B cell (primary cell): ENCODE results near the gene GNG11. TPM values are rescaled to one million over a fixed set of nuclear protein-coding genes. Genes with fewer than 3 reads are reported as not detected.

Source experiments
- ATAC-seq: fragments of 200-7000 bp; cut with Tn5 transposase; one replicate; pipeline ENCODE4 v1.10.0; 2021; ENCODE audit warnings: low read depth, mild to moderate bottlenecking, moderate number of reproducible peaks, moderate library complexity
- CTCF ChIA-PET: fragments of 350-600 bp; sonication (Branson Sonifier 250); formaldehyde crosslinking; loops from one replicate; lab custom pipeline; 2021; ENCODE audit warnings: antibody characterized with exemption, inconsistent platforms; lab: Charles Lee
- POLR2A ChIA-PET: fragments of 350-600 bp; sonication (Branson Sonifier 250); formaldehyde crosslinking; loops from one replicate; lab custom pipeline; 2021; ENCODE audit warnings: antibody characterized with exemption; lab: Charles Lee
- DNase-seq: peaks from one replicate; pipeline ENCODE4 v3.0.0; 2013
- H2AFZ ChIP-seq: 2 replicates; pipeline ENCODE4 v1.6.1; 2012; ENCODE audit warnings: mild to moderate bottlenecking, low read depth, low read length; ENCODE audit not compliant: insufficient read depth, poor library complexity, severe bottlenecking
- H3K27ac ChIP-seq, 2 donors: 1 replicate in 1 of 2; 2 replicates in 1 of 2; pipeline ENCODE4 v1.5.1; 2012 to 2013; ENCODE audit warnings: low read length in 2 of 2, mild to moderate bottlenecking in 2 of 2, moderate library complexity in 1 of 2
- H3K27me3 ChIP-seq, 4 experiments: fragments of 200-600 bp in 1 of 4; sonication (generic) in 1 of 4; replicated peaks in 1 of 4; 1 replicate in 2 of 4; 2 replicates in 2 of 4; pipeline versions ENCODE4 v1.6.1 to v1.7.0; 2013 to 2016; ENCODE audit warnings: low read length in 3 of 4, mild to moderate bottlenecking in 2 of 4, mixed read lengths in 1 of 4, moderate library complexity in 1 of 4; ENCODE audit not compliant: insufficient read depth in 4 of 4, control insufficient read depth in 3 of 4; ENCODE audit errors: control extremely low read depth in 1 of 4
- H3K36me3 ChIP-seq, 2 experiments: replicated peaks in 1 of 2; 1 replicate in 1 of 2; 2 replicates in 1 of 2; pipeline versions ENCODE4 v1.6.1 to v1.7.1; 2013; ENCODE audit warnings: low read length in 1 of 2; ENCODE audit not compliant: insufficient read depth in 2 of 2, control insufficient read depth in 1 of 2; ENCODE audit errors: control extremely low read depth in 1 of 2, extremely low read depth in 1 of 2
- H3K4me1 ChIP-seq, 2 donors: fragments of 200-600 bp in 1 of 2; sonication (generic) in 1 of 2; 1 replicate in 1 of 2; 2 replicates in 1 of 2; pipeline versions ENCODE4 v1.5.1 to v1.6.1; 2013 to 2017; ENCODE audit warnings: low read length in 2 of 2; ENCODE audit not compliant: control insufficient read depth in 2 of 2, insufficient read depth in 2 of 2
- H3K4me2 ChIP-seq: replicated peaks from 2 replicates; pipeline ENCODE3; 2012; ENCODE audit warnings: mild to moderate bottlenecking, low read depth, low read length; ENCODE audit not compliant: poor library complexity, severe bottlenecking
- H3K4me3 ChIP-seq, 5 experiments: fragments of 200-600 bp in 1 of 5; sonication (generic) in 1 of 5; 1 replicate in 3 of 5; 2 replicates in 2 of 5; pipeline versions ENCODE4 v1.5.1 to v1.7.0; 2011 to 2016; ENCODE audit warnings: low read length in 4 of 5, mild to moderate bottlenecking in 4 of 5, low read depth in 2 of 5, control low read depth in 1 of 5, moderate library complexity in 1 of 5; ENCODE audit not compliant: insufficient read depth in 1 of 5; ENCODE audit errors: control extremely low read depth in 1 of 5, extremely low read depth in 1 of 5
- H3K79me2 ChIP-seq: fragments of 200-600 bp; sonication (generic); one replicate; pipeline ENCODE4 v1.6.0; 2016; ENCODE audit warnings: low read length; ENCODE audit not compliant: control insufficient read depth, insufficient read depth
- H3K9ac ChIP-seq: fragments of 200-600 bp; sonication (generic); 2 replicates; pipeline ENCODE4 v1.6.1; 2017; ENCODE audit warnings: mild to moderate bottlenecking, low read length, moderate library complexity
- H3K9me3 ChIP-seq, 3 donors: one replicate each; pipeline versions ENCODE4 v1.6.1 to v1.7.1; 2013; ENCODE audit warnings: low read length in 2 of 3; ENCODE audit not compliant: control insufficient read depth in 2 of 3, insufficient read depth in 1 of 3; ENCODE audit errors: control extremely low read depth in 1 of 3
- H4K20me1 ChIP-seq: 2 replicates; pipeline ENCODE4 v1.6.0; 2012; ENCODE audit warnings: mild to moderate bottlenecking, low read length; ENCODE audit not compliant: insufficient read depth, control insufficient read depth, poor library complexity, severe bottlenecking
- H3K27ac Mint-ChIP-seq: one replicate; pipeline ENCODE4 v1.8.0; 2021; ENCODE audit warnings: mixed read lengths
- H3K27me3 Mint-ChIP-seq: one replicate; pipeline ENCODE4 v1.8.0; 2021; ENCODE audit warnings: mixed read lengths
- H3K4me1 Mint-ChIP-seq: one replicate; pipeline ENCODE4 v1.8.0; 2021; ENCODE audit warnings: mixed read lengths
- H3K4me3 Mint-ChIP-seq: one replicate; pipeline ENCODE4 v1.8.0; 2021; ENCODE audit warnings: mixed read lengths
- H3K9me3 Mint-ChIP-seq: one replicate; pipeline ENCODE4 v1.8.0; 2022; ENCODE audit warnings: mixed read lengths; ENCODE audit not compliant: insufficient read depth
- EZH2 ChIP-seq: IDR thresholded peaks from 2 replicates; pipeline ENCODE4 v1.6.1; 2012; ENCODE audit warnings: borderline replicate concordance, low read depth, mild to moderate bottlenecking, moderate library complexity, low read length; ENCODE audit not compliant: insufficient read depth, poor library complexity, severe bottlenecking
- intact Hi-C: fragments of 100-400 bp; cut with micrococcal nuclease; formaldehyde crosslinking; loops from one replicate; pipeline ENCODE4 v1.10.0; 2022
- polyA plus RNA-seq: library from polyadenylated mRNA; depleted of rRNA; stranded (reverse); fragments of >200 nt; gene quantifications from 2 replicates; pipeline ENCODE4 v1.2.3, GENCODE V29; 2012
- total RNA-seq, 2 donors: library from RNA; stranded (reverse); fragments of 120-200 nt in 1 of 2; gene quantifications; 1 replicate in 1 of 2; 2 replicates in 1 of 2; pipeline versions ENCODE4 v1.2.3 to v1.2.4, GENCODE V29; 2013 to 2022
- TF ChIP-seq, protein P1 (sequence below): fragments of 200-600 bp; IDR thresholded peaks from one replicate; pipeline ENCODE4 v1.8.0; 2022; ENCODE audit warnings: antibody characterized with exemption, mild to moderate bottlenecking

The GNG11 gene
- total and polyA plus RNA-seq, 2 donors (not counting 1 experiment from before 2014, with no cell fraction given), result 0.37 to 1.7 TPM

DNA sequence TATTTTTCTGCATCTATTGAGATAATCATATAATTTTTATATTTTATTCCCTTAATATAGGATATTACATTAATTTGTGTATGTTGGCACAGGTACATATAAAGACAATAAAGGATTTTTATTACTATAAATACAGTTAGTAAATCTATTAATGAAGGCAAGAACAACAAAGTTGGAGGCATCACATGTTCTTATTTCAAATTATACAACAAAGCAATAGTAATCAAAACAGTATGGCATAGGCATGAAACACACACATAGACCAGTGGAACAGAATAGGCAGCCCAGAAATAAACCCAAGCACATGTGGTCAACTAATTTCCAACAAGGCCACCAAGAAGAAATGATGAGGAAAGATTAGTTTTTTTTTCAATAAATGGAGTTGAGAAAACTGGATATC lies 42.2 kb upstream of the GNG11 start:
- CTCF ChIA-PET, result no interaction called here
- Histone ChIP-seq H3K9ac (no peak overlapping the region), H2AFZ (no peak overlapping the region), H3K79me2 (no peaks in the 10 kb centered on the region), H3K27me3 (peaks cover 0 to 4% (median 0%) of the 10 kb centered on the region in 4 experiments), H3K36me3 (no peaks in the 10 kb centered on the region), H3K9me3 (peaks cover 0 to 1% (median 0%) of the 10 kb centered on the region in 3 donors), H3K4me2 (no peak overlapping the region), H3K4me1 (no peaks in the 10 kb centered on the region), H3K4me3 (no peak overlapping the region), H3K27ac (no peak overlapping the region), H4K20me1 (no peaks in the 10 kb centered on the region)
- Mint-ChIP-seq H3K27ac (no peak overlapping the region), H3K4me1 (no peaks in the 10 kb centered on the region), H3K4me3 (no peak overlapping the region), H3K9me3 (peaks cover 2% of the 10 kb centered on the region), H3K27me3 (peaks cover 4% of the 10 kb centered on the region)
- POLR2A ChIA-PET, result no interaction called here
- ATAC-seq (no peak), DNase-seq (no peak)
- TF ChIP-seq EZH2, result no peak
- TF ChIP-seq, protein P1, sequence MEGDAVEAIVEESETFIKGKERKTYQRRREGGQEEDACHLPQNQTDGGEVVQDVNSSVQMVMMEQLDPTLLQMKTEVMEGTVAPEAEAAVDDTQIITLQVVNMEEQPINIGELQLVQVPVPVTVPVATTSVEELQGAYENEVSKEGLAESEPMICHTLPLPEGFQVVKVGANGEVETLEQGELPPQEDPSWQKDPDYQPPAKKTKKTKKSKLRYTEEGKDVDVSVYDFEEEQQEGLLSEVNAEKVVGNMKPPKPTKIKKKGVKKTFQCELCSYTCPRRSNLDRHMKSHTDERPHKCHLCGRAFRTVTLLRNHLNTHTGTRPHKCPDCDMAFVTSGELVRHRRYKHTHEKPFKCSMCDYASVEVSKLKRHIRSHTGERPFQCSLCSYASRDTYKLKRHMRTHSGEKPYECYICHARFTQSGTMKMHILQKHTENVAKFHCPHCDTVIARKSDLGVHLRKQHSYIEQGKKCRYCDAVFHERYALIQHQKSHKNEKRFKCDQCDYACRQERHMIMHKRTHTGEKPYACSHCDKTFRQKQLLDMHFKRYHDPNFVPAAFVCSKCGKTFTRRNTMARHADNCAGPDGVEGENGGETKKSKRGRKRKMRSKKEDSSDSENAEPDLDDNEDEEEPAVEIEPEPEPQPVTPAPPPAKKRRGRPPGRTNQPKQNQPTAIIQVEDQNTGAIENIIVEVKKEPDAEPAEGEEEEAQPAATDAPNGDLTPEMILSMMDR, result no peak
- intact Hi-C loops, result no loop called here

DNA sequence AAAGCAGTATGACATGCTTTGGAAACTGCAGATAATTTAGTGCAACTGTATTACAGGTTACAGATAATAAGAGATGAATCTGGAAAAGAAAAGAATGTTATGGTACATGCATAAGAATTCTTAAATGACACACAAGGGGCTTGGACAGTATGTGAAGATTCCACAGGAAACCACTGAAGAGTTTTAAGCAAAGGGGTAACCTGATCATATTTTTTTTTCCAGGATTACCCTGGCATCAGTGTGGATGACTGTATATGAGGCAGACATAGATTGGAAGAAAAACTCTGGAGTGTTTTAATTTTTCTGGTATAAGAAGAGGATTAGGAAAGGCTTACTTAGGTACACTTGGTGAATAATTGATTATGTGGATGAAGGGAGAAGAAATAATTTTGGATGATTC lies 39.1 kb upstream of the GNG11 start:
- TF ChIP-seq, protein P1, result no peak
- TF ChIP-seq EZH2, result no peak
- Histone ChIP-seq H3K4me3 (no peak overlapping the region), H3K36me3 (no peaks in the 10 kb centered on the region), H3K9me3 (no peaks in the 10 kb centered on the region), H3K27me3 (peaks cover 0 to 5% (median 0%) of the 10 kb centered on the region in 4 experiments), H2AFZ (no peak overlapping the region), H3K27ac (no peak overlapping the region), H3K79me2 (no peaks in the 10 kb centered on the region), H3K4me1 (no peaks in the 10 kb centered on the region), H3K4me2 (no peak overlapping the region), H3K9ac (no peak overlapping the region), H4K20me1 (no peaks in the 10 kb centered on the region)
- ATAC-seq (no peak), DNase-seq (no peak)
- no peak overlapping the region for H3K4me3 Mint-ChIP-seq
- H3K27me3 Mint-ChIP-seq, result peaks cover 11% of the 10 kb centered on the region
- CTCF ChIA-PET, result no interaction called here
- no peaks in the 10 kb centered on the region for H3K4me1 Mint-ChIP-seq
- intact Hi-C loops, result loop anchor here (5.0 kb wide), 1 partner anchor 340 kb away; no protein-coding TSS in a partner anchor
- POLR2A ChIA-PET, result no interaction called here
- H3K27ac Mint-ChIP-seq, result no peak overlapping the region
- peaks cover 2% of the 10 kb centered on the region for H3K9me3 Mint-ChIP-seq
